ENCODE data around the gene COX17.

DNA sequence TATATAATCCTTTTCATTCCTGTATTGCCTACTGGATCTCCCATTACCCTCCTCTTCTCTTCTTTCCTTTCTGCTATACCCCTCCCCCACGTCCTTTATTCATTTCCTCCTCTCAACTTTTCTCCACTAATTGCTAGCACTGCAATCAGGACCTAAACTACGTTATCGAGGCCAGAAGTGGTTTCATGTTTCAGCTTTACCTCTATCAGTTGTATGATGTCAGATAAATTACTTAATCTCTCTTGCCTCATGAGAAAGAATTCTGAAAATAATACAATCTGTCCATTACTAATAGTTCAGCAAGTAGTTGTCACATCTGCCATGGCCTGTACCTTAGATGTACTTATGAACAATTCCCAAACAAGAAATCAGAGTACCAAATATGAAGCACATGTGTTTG is 27.4 kb downstream of the COX17 start:
- TF ChIP-seq, protein P1, sequence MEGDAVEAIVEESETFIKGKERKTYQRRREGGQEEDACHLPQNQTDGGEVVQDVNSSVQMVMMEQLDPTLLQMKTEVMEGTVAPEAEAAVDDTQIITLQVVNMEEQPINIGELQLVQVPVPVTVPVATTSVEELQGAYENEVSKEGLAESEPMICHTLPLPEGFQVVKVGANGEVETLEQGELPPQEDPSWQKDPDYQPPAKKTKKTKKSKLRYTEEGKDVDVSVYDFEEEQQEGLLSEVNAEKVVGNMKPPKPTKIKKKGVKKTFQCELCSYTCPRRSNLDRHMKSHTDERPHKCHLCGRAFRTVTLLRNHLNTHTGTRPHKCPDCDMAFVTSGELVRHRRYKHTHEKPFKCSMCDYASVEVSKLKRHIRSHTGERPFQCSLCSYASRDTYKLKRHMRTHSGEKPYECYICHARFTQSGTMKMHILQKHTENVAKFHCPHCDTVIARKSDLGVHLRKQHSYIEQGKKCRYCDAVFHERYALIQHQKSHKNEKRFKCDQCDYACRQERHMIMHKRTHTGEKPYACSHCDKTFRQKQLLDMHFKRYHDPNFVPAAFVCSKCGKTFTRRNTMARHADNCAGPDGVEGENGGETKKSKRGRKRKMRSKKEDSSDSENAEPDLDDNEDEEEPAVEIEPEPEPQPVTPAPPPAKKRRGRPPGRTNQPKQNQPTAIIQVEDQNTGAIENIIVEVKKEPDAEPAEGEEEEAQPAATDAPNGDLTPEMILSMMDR (IDR thresholded peaks at IDR 0.05; ENCODE audit: insufficient read depth, low read depth, low read length), result no peak
- TF ChIP-seq EZH2 (IDR thresholded peaks at IDR 0.05; ENCODE audit: insufficient read depth, low read length), result no peak
